ENCODE data around the gene CFAP77. TPM values are rescaled to one million over a fixed set of nuclear protein-coding genes. Genes with fewer than 3 reads are reported as not detected.

The CFAP77 gene
- total and polyA plus RNA-seq, 2 of the 4 experiments (the other 2 are of a cell fraction), result not detected

DNA sequence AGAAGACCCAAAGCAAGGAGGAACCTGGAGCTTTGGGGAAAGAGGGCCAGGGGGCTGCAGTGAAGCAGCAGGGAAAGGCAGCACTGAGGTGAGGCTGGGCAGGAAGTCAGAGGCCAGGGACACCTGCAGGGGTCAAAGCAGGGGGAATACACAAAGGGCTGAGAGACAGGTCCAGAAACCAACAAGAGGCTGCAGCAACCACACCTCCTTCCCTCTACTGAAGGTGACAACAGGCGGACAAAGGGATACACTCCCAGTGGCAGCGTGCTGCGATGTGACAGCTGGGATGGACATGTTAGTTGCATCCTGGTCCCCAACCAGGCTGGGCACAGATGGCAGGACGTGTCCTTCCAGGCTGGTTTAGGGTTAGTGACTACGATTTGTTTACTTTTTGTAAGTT, 12.6 kb downstream of the CFAP77 start:
- no peak overlapping the region for H3K27ac ChIP-seq (ENCODE audit: insufficient read depth, low read length)
- CTCF ChIA-PET, result no interaction called here
- no peak overlapping the region for H2BK20ac ChIP-seq (ENCODE audit: low read depth, low read length)
- H3K9me3 ChIP-seq (ENCODE audit: control insufficient read depth, insufficient read depth, low read length), result 0 out of 2 replicates have a peak, but pooled peaks cover 1% of the 10 kb centered on the region
- no peak overlapping the region for H3K4ac ChIP-seq (ENCODE audit: low read depth, low read length)
- H2AFZ ChIP-seq (replicated peaks; ENCODE audit: low read length, poor library complexity), result no peak overlapping the region
- H3K27me3 ChIP-seq (ENCODE audit: control insufficient read depth, insufficient read depth, low read length), result peaks cover 58% of the 10 kb centered on the region
- no peak for TF ChIP-seq BHLHE40 (IDR thresholded peaks at IDR 0.05; ENCODE audit: low read depth, low read length)
- TF ChIP-seq MAZ (IDR thresholded peaks at IDR 0.05; ENCODE audit: borderline replicate concordance, low read depth, low read length), result no peak
- no peak for TF ChIP-seq RFX5 (IDR thresholded peaks at IDR 0.05; ENCODE audit: low read depth, low read length)
- no peak for TF ChIP-seq RCOR1 (IDR thresholded peaks at IDR 0.05; ENCODE audit: insufficient replicate concordance, low read length)
- no peak for TF ChIP-seq FOS (IDR thresholded peaks at IDR 0.05; ENCODE audit: low read depth, low read length)
- TF ChIP-seq POLR2A (IDR thresholded peaks at IDR 0.05; ENCODE audit: low read depth, low read length), result no peak
- TF ChIP-seq CHD1 (IDR thresholded peaks at IDR 0.05; ENCODE audit: low read depth, low read length), result no peak
- TF ChIP-seq, protein P1, sequence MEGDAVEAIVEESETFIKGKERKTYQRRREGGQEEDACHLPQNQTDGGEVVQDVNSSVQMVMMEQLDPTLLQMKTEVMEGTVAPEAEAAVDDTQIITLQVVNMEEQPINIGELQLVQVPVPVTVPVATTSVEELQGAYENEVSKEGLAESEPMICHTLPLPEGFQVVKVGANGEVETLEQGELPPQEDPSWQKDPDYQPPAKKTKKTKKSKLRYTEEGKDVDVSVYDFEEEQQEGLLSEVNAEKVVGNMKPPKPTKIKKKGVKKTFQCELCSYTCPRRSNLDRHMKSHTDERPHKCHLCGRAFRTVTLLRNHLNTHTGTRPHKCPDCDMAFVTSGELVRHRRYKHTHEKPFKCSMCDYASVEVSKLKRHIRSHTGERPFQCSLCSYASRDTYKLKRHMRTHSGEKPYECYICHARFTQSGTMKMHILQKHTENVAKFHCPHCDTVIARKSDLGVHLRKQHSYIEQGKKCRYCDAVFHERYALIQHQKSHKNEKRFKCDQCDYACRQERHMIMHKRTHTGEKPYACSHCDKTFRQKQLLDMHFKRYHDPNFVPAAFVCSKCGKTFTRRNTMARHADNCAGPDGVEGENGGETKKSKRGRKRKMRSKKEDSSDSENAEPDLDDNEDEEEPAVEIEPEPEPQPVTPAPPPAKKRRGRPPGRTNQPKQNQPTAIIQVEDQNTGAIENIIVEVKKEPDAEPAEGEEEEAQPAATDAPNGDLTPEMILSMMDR (conservative IDR thresholded peaks at IDR 0.05; ENCODE audit: low read depth, low read length), result no peak
- TF ChIP-seq, protein P2, sequence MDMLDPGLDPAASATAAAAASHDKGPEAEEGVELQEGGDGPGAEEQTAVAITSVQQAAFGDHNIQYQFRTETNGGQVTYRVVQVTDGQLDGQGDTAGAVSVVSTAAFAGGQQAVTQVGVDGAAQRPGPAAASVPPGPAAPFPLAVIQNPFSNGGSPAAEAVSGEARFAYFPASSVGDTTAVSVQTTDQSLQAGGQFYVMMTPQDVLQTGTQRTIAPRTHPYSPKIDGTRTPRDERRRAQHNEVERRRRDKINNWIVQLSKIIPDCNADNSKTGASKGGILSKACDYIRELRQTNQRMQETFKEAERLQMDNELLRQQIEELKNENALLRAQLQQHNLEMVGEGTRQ (IDR thresholded peaks at IDR 0.05; ENCODE audit: low read depth, low read length), result no peak
- POLR2A ChIA-PET (ENCODE audit: unreplicated experiment), result no interaction called here
- WGBS, 2 experiments (ENCODE audit: extremely low coverage in 2 of 2, insufficient read length in 1 of 2), result 0% methylated on average over 2 of the region's 5 CpGs; no CpG with 5 or more reads in 1 of the 2 experiments
- H3K36me3 ChIP-seq (ENCODE audit: control insufficient read depth, insufficient read depth, low read length), result no peaks in the 10 kb centered on the region
- no peaks in the 10 kb centered on the region for H3K9me1 ChIP-seq (ENCODE audit: insufficient read depth, low read length)
- no peak overlapping the region for H3K14ac ChIP-seq (replicated peaks; ENCODE audit: low read depth, low read length)
- no peak overlapping the region for H3K18ac ChIP-seq (ENCODE audit: low read depth, low read length)
- H3K56ac ChIP-seq (ENCODE audit: extremely low read depth, insufficient read depth, low read length), result no peak overlapping the region
- DNase-seq (no peak), ATAC-seq (ENCODE audit: low read depth) (no peak)
- no peaks in the 10 kb centered on the region for H3K4me1 ChIP-seq (ENCODE audit: control insufficient read depth, insufficient read depth, low read length)
- H3K9ac ChIP-seq (ENCODE audit: low read depth, low read length), result no peak overlapping the region
- H4K5ac ChIP-seq (ENCODE audit: low read depth, low read length), result no peak overlapping the region
- in situ Hi-C loops (cut with MboI; ENCODE audit: low sequenced_read_pairs), result loop anchor here (5.0 kb wide), 1 partner anchor 145 kb away; no protein-coding TSS in a partner anchor
- intact Hi-C loops (cut with micrococcal nuclease), result no loop called here
- no peak overlapping the region for H4K91ac ChIP-seq (ENCODE audit: insufficient read depth, low read depth, low read length)
- no peaks in the 10 kb centered on the region for H4K20me1 ChIP-seq (ENCODE audit: insufficient read depth, low read length)
- H3K4me3 ChIP-seq (ENCODE audit: insufficient read depth, low read depth, low read length), result no peak overlapping the region
- no peak overlapping the region for H2AK5ac ChIP-seq (ENCODE audit: low read depth, low read length)
- no peak overlapping the region for H3K23ac ChIP-seq (ENCODE audit: low read depth, low read length)
- dilution Hi-C loops (cut with HindIII; ENCODE audit: low sequenced_read_pairs, unreplicated experiment), result no loop called here
- no peak overlapping the region for H2BK120ac ChIP-seq (ENCODE audit: low read depth, low read length)
- no TSS peak for BruUV-seq (replicated peaks)
- no peak overlapping the region for H2BK15ac ChIP-seq (ENCODE audit: low read depth, low read length)
- no peaks in the 10 kb centered on the region for H3K79me1 ChIP-seq (ENCODE audit: low read depth in 1 of 2, low read length in 2 of 2)
- no peak overlapping the region for H2AK9ac ChIP-seq (replicated peaks; ENCODE audit: low read depth, low read length, poor library complexity)
- no peak overlapping the region for H4K8ac ChIP-seq (ENCODE audit: low read depth in 2 of 2, low read length in 2 of 2)
- no peak overlapping the region for H2BK5ac ChIP-seq (ENCODE audit: low read depth, low read length, poor library complexity, severe bottlenecking)
- no peak overlapping the region for H3K4me2 ChIP-seq (ENCODE audit: low read depth, low read length)
